ENCODE data around the gene ILK. TPM values are rescaled to one million over a fixed set of nuclear protein-coding genes. Genes with fewer than 3 reads are reported as not detected.

The ILK gene
- total RNA-seq, 5 donors from 2014 or later (not counting 1 experiment from before 2014, with no cell fraction given), result 49.3 to 111 (median 99.4) TPM

DNA sequence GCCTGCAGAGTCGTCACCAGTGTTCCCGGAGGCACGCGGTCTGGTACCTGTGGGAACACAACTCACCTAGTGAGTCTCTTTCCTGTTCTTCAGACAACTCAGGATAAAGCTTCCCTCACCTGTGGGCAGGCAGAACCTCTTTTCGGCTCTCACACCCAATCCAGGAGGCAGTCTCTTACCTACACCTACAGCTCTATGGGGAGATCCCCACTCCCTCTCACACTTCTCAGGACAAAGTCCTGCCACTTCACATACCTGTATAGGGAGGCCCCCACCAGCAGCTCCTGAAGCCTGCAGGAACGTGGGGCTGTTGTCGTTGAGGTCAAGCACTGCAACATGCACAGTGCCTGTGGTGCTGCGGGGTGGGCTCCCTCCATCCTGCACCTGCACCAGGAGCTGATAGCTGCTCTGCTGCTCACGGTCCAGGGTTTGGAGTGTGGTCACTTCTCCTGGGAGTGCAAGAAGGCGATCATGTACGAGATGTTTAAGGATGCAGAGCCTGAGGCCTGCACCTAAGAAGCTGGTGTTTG, 27.9 kb downstream of the ILK start:
- 92% methylated on average over 11 of the region's 11 CpGs for WGBS (ENCODE audit: insufficient coverage)
- H3K27ac ChIP-seq (ENCODE audit: low read length), result no peak overlapping the region
- ChIA-PET CTCF (interaction anchor here in 1 of 2 donors (0.9 kb wide), 1 partner anchor 190 kb away, joined by 3 read pairs; no protein-coding TSS in a partner anchor), POLR2A (no interaction called here)
- H3K27ac Mint-ChIP-seq, result no peak overlapping the region
- H3K36me3 Mint-ChIP-seq, result peaks cover 6% of the 10 kb centered on the region
- H3K27me3 Mint-ChIP-seq, result no peaks in the 10 kb centered on the region
- H3K9me3 ChIP-seq, result no peaks in the 10 kb centered on the region
- H3K4me1 ChIP-seq (ENCODE audit: control insufficient read depth in 1 of 2, extremely low read depth in 1 of 2, insufficient read depth in 2 of 2, low read length in 2 of 2), result peaks cover 0 to 10% of the 10 kb centered on the region in 2 experiments
- H3K4me3 ChIP-seq (ENCODE audit: control insufficient read depth in 1 of 2, extremely low read depth in 1 of 2, low read length in 1 of 2), result no peak overlapping the region
- H3K27me3 ChIP-seq (replicated peaks in 1 of 2; ENCODE audit: control insufficient read depth in 2 of 2, extremely low read depth in 1 of 2, insufficient read depth in 2 of 2, low read length in 1 of 2), result no peaks in the 10 kb centered on the region
- H3K9me3 Mint-ChIP-seq, result no peaks in the 10 kb centered on the region
- no peak for DNase-seq
- H3K4me1 Mint-ChIP-seq, result peaks cover 18 to 23% (median 18%) of the 10 kb centered on the region in 3 donors
- no peak overlapping the region for H3K4me3 Mint-ChIP-seq
- ATAC-seq (replicated peaks in 1 of 4), result no peak
- H3K36me3 ChIP-seq (ENCODE audit: control insufficient read depth in 2 of 2, extremely low read depth in 1 of 2, insufficient read depth in 1 of 2, low read length in 1 of 2), result peaks cover 0 to 5% of the 10 kb centered on the region in 2 donors

DNA sequence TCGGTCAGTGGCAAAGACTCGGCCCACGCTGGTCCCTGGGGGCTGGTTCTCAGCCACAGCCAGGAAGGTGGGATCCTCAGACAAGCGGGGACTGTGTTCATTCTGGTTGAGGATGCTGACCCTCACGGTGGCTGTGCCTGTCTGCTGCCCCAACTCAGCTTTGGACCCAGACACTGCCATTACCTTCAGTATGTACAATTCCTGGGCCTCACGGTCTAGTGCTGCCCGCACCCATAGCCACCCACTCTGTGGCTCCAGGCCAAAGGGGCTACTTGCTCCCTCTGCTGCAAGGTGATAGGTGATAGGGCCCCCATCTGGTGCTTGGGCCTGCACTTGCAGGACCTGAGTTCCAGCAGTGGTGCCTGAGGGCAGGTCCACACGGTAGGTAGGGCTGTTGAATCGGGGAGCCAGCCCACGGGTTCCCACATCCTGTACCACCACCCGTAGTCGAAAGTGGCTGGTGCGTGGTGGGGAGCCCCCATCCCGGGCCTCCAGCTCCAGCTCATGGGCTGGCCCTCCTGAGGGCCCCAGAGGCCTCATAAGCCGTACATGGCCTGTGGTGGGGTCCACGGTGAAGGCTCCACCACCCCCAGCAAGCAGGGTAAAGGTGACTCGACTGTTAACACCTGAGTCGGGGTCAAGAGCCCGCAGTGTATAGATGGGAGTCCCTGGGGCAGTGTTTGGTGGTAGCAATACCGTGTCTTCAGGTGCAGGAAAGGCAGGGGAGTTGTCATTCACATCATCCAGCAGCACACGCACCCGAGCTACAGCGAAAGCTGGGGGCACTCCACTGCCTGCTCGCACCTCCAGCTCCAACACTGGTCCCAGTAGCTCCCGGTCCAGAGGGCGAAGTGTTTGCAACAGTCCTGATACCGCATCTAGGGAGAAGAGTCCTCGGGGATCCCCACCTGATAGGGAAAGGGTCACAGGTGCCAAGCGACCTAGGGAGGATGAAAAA, 28.8 kb downstream of the ILK start:
- H3K27me3 ChIP-seq (replicated peaks in 1 of 2; ENCODE audit: control insufficient read depth in 2 of 2, extremely low read depth in 1 of 2, insufficient read depth in 2 of 2, low read length in 1 of 2), result no peaks in the 10 kb centered on the region
- WGBS (ENCODE audit: insufficient coverage), result 86% methylated on average over 16 of the region's 29 CpGs
- Mint-ChIP-seq H3K27ac (no peak overlapping the region), H3K36me3 (peaks cover 6% of the 10 kb centered on the region), H3K27me3 (no peaks in the 10 kb centered on the region), H3K4me1 (peaks cover 10 to 13% (median 12%) of the 10 kb centered on the region in 3 donors), H3K9me3 (no peaks in the 10 kb centered on the region), H3K4me3 (no peak overlapping the region)
- H3K36me3 ChIP-seq (ENCODE audit: control insufficient read depth in 2 of 2, extremely low read depth in 1 of 2, insufficient read depth in 1 of 2, low read length in 1 of 2), result peaks cover 0 to 5% of the 10 kb centered on the region in 2 donors
- CTCF ChIA-PET, result no interaction called here
- DNase-seq (no peak), ATAC-seq (replicated peaks in 1 of 4) (no peak)
- no peak overlapping the region for H3K4me3 ChIP-seq (ENCODE audit: control insufficient read depth in 1 of 2, extremely low read depth in 1 of 2, low read length in 1 of 2)
- H3K9me3 ChIP-seq, result no peaks in the 10 kb centered on the region
- H3K27ac ChIP-seq (ENCODE audit: low read length), result no peak overlapping the region
- POLR2A ChIA-PET, result no interaction called here
- H3K4me1 ChIP-seq (ENCODE audit: control insufficient read depth in 1 of 2, extremely low read depth in 1 of 2, insufficient read depth in 2 of 2, low read length in 2 of 2), result peaks cover 0 to 3% of the 10 kb centered on the region in 2 experiments

DNA sequence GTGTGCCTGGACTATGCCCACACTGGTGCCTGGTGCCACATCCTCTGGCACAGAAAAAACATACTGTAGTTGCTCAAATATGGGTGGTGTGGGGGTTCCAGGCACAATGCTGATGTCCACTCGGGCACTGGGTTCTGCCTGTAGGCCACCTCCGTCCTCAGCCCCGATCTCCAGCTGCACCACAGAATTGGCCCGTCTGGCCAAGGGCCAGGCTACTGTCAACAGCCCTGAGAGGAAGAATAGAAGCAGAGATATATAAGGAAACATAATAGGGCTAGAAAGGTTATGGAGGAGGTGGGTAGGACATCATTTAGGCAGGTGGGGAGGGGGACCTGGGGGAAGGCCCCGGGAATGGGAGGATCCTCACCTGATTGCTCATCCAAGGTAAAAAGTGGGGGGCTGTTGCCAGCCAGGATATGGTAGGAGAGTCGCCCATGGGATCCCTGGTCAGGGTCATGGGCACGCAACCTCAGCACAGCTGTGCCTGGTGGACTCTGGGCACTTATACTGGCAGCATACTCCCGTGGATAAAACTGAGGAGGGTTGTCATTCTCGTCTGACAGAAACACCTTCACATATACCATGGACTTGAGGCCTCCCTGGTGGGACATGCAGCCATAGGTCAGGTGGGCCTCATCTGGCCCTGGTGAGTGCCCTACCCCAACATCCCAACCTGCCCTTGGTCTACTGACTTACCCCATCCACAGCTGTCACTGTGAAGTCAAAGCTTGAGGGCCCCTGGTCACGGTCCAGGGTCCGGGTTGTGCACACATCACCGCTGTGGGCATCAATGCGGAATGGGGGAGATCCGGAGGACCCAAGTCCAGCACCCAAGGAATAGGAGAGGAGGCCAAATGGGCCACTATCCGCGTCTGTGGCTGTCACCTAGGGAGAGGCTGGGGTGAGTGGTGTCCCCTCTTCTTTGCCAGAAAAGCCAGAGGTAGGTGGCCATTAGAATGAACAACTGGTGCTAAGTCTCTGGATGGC, 30.1 kb downstream of the ILK start:
- Histone ChIP-seq H3K27me3 (replicated peaks in 1 of 2; ENCODE audit: control insufficient read depth in 2 of 2, extremely low read depth in 1 of 2, insufficient read depth in 2 of 2, low read length in 1 of 2) (no peaks in the 10 kb centered on the region), H3K36me3 (ENCODE audit: control insufficient read depth in 2 of 2, extremely low read depth in 1 of 2, insufficient read depth in 1 of 2, low read length in 1 of 2) (peaks cover 0 to 5% of the 10 kb centered on the region in 2 donors), H3K4me1 (ENCODE audit: control insufficient read depth in 1 of 2, extremely low read depth in 1 of 2, insufficient read depth in 2 of 2, low read length in 2 of 2) (no peaks in the 10 kb centered on the region), H3K9me3 (no peaks in the 10 kb centered on the region), H3K4me3 (ENCODE audit: control insufficient read depth in 1 of 2, extremely low read depth in 1 of 2, low read length in 1 of 2) (no peak overlapping the region), H3K27ac (ENCODE audit: low read length) (no peak overlapping the region)
- ATAC-seq (replicated peaks in 1 of 4), result no peak
- Mint-ChIP-seq H3K4me3 (no peak overlapping the region), H3K27ac (peak overlapping the region in 1 of 2 donors; percentile 28), H3K36me3 (peaks cover 6% of the 10 kb centered on the region), H3K27me3 (no peaks in the 10 kb centered on the region), H3K9me3 (no peaks in the 10 kb centered on the region), H3K4me1 (peaks cover 0 to 3% (median 0%) of the 10 kb centered on the region in 3 donors)
- DNase-seq, result no peak
- POLR2A ChIA-PET, result no interaction called here
- 93% methylated on average over 13 of the region's 16 CpGs for WGBS (ENCODE audit: insufficient coverage)
- CTCF ChIA-PET, result no interaction called here

DNA sequence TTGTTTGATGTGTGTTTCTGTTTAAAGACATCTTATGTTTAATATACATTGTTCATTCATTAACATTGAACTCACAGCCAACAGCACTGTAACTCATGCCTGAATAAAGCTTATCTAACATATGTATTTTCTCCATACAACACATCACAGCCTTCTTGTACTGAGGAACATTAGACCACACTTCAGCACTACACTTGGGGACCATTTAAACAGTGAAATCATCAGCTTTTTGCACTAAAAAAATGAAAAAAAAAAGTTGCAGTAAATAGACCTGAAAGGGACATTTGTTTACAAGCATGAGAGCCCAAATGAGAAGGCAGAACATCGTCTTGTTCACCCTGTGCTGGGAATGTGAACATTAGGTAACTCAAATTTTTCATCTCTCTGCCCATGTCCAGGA, 31.0 kb downstream of the ILK start:
- Histone ChIP-seq H3K4me3 (ENCODE audit: control insufficient read depth in 1 of 2, extremely low read depth in 1 of 2, low read length in 1 of 2) (no peak overlapping the region), H3K4me1 (ENCODE audit: control insufficient read depth in 1 of 2, extremely low read depth in 1 of 2, insufficient read depth in 2 of 2, low read length in 2 of 2) (no peaks in the 10 kb centered on the region), H3K27ac (ENCODE audit: low read length) (no peak overlapping the region), H3K9me3 (no peaks in the 10 kb centered on the region), H3K27me3 (replicated peaks in 1 of 2; ENCODE audit: control insufficient read depth in 2 of 2, extremely low read depth in 1 of 2, insufficient read depth in 2 of 2, low read length in 1 of 2) (no peaks in the 10 kb centered on the region), H3K36me3 (ENCODE audit: control insufficient read depth in 2 of 2, extremely low read depth in 1 of 2, insufficient read depth in 1 of 2, low read length in 1 of 2) (peaks cover 0 to 5% of the 10 kb centered on the region in 2 donors)
- no peaks in the 10 kb centered on the region for H3K27me3 Mint-ChIP-seq
- no peak overlapping the region for H3K27ac Mint-ChIP-seq
- no peaks in the 10 kb centered on the region for H3K9me3 Mint-ChIP-seq
- no CpG with 5 or more reads among the region's 1 CpG for WGBS (ENCODE audit: insufficient coverage)
- ATAC-seq (replicated peaks in 1 of 4), result no peak
- ChIA-PET CTCF (no interaction called here), POLR2A (no interaction called here)
- no peak overlapping the region for H3K4me3 Mint-ChIP-seq
- H3K36me3 Mint-ChIP-seq, result peaks cover 9% of the 10 kb centered on the region
- no peak for DNase-seq
- peaks cover 0 to 4% (median 0%) of the 10 kb centered on the region in 3 donors for H3K4me1 Mint-ChIP-seq

DNA sequence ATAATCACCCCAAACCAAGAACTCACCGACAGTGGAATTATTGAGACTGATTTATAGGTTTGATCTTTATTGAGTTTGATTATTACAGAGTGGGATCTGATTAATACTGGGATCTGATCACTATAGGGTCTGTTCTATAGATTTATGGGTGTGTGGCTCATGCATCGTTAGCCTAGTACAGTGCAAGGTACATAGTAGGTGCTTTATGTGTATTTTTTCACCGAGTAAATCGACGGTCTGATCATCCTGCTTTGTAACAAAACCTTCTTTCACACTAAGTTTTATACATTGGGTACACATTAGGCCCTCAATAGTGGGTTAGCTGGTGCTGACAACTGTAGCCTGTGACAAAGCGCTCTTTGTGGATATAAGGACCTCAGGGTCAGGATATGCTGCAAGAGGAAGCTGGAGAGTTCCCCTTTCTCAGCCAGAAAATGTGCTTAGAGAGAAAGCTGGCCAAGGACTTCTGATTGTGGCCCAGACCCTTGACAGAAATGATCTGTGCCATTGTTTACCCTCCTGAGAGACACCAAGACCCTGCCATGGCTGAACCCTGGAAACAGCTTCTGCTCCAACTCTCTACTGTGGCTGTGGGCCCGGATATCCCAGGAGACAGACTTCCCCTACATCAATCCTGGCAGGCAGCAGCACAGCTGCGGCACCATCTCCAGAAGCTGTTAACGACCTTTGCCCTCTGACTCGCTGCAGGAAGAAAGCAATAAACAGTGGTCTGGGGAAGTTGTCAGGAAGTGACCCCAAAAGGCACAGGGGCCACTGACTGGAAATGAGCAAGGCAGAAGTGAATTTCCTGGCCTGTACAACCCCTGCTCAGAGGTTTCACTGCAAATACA, 31.7 kb downstream of the ILK start:
- peaks cover 0 to 4% of the 10 kb centered on the region in 2 experiments for H3K27me3 ChIP-seq (replicated peaks in 1 of 2; ENCODE audit: control insufficient read depth in 2 of 2, extremely low read depth in 1 of 2, insufficient read depth in 2 of 2, low read length in 1 of 2)
- Mint-ChIP-seq H3K27me3 (no peaks in the 10 kb centered on the region), H3K4me3 (no peak overlapping the region), H3K36me3 (peaks cover 9% of the 10 kb centered on the region), H3K4me1 (peaks cover 0 to 6% (median 0%) of the 10 kb centered on the region in 3 donors), H3K9me3 (no peaks in the 10 kb centered on the region), H3K27ac (no peak overlapping the region)
- no peaks in the 10 kb centered on the region for H3K9me3 ChIP-seq
- peaks cover 1 to 8% of the 10 kb centered on the region in 2 donors for H3K36me3 ChIP-seq (ENCODE audit: control insufficient read depth in 2 of 2, extremely low read depth in 1 of 2, insufficient read depth in 1 of 2, low read length in 1 of 2)
- ChIA-PET POLR2A (interaction anchor here in 1 of 2 donors (0.7 kb wide), 1 partner anchor 28 kb away, joined by 3 read pairs; no protein-coding TSS in a partner anchor), CTCF (no interaction called here)
- ATAC-seq (replicated peaks in 1 of 4), result no peak
- no peak overlapping the region for H3K27ac ChIP-seq (ENCODE audit: low read length)
- no peak overlapping the region for H3K4me3 ChIP-seq (ENCODE audit: control insufficient read depth in 1 of 2, extremely low read depth in 1 of 2, low read length in 1 of 2)
- no peak for DNase-seq
- H3K4me1 ChIP-seq (ENCODE audit: control insufficient read depth in 1 of 2, extremely low read depth in 1 of 2, insufficient read depth in 2 of 2, low read length in 2 of 2), result no peaks in the 10 kb centered on the region
- 53% methylated on average over 5 of the region's 10 CpGs for WGBS (ENCODE audit: insufficient coverage)
